Amniotic epithelial cell (primary cell): ENCODE data around the gene ANKRA2.

Experiments
- DNase-seq: peaks from one replicate; pipeline ENCODE4 v3.0.0-alpha.2; 2010; ENCODE audit warnings: low read depth

The ANKRA2 gene

GRCh38 chr5:73565139-73565968 lies at the start of gene ANKRA2, which contains the start of gene UTP15:
Gene ANKRA2 (minus strand): TSS chr5:73565639. CDS start chr5:73562881, 2,758 bp downstream.
Gene UTP15 (plus strand): TSS chr5:73565743. CDS start chr5:73567345, 1,602 bp downstream.
- DNase-seq: peak; percentile 96

DNA sequence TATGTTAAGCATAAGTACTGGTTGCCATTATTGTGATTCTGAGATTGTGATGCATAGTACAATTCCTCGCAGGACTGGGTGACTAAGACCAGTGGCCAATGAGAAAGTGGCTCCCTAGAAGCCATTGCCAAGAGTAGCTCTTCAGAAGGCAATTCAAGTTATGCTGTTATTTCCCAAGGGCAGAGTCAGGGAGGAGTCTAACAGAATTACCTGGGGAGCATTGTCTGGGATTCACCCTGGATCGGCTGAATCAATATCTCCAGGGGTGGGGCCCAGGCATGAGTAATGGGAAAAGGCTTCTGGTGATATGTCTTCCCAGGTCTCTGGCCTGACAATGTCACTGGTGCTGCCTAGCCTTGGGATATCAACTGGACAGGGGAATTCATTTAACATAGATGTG lies 49.6 kb upstream of the ANKRA2 start:
- DNase-seq: no peak

DNA sequence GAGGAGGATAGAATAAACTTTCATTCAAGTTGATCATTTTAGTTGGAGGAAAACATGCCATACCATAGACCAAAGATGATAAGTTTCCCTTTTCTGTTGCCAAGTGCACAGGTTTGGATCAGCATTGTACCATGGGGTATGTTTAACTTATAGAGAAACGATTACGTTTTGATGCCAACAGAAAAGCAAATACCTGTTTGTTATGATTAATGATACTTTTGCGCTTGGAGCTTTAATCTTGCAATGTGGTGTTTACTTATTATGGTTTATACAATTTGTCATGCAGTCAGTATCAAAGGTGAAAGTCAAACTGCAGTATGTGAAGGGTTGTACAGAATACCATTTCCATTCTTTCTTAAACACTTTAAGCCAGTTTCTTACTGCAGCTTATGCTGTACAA lies 47.4 kb upstream of the ANKRA2 start:
- DNase-seq: no peak

GRCh38 chr5:73607228-73607627 lies 41.8 kb upstream of the ANKRA2 start:
- no peak for DNase-seq

- DNase-seq: no peak
Measured at GRCh38 chr5:73606206-73606753, 40.8 kb upstream of the ANKRA2 start.

DNA sequence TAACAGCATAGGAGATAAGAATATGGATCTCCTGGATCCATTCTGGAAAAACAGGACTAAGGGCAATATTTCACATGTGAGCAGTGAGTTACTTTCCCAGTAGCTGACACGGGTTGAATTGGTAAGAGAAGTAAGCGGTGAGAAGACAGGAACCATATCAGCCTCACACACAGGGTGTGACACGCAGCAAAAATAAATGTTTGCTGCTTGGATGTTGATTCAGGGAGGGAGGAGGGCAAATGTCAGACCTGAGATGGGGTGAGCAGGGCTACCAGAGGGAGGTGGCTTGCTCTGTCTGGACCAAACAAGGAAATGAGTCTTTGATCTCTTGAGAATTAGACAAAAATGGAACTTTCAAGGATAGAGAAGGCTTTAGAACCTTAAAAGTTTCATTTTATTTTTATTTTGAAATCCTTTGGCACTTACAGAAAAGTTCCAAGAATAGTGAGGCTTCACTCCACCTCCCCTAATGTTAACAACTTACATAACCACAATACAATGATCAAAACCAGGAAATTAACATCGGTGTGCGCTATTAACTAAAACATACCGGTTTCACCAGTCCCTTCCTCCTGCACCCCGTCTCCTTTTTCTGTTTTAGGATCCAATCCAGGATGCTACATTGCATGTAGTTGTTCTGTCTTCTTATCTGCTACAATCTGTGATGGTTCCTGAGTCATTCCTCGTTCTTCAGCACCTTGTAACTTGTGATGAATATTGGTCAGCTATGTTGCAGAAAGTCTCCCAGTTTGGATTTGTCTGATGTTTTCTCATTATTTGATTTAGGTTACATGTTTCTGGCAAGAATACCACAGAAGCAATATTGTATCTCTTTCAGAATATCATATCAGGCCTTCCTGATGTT lies 40.0 kb upstream of the ANKRA2 start:
- peak; percentile 71 for DNase-seq

GRCh38 chr5:73603998-73604397 lies 38.6 kb upstream of the ANKRA2 start:
- DNase-seq: peak; percentile 62

DNA sequence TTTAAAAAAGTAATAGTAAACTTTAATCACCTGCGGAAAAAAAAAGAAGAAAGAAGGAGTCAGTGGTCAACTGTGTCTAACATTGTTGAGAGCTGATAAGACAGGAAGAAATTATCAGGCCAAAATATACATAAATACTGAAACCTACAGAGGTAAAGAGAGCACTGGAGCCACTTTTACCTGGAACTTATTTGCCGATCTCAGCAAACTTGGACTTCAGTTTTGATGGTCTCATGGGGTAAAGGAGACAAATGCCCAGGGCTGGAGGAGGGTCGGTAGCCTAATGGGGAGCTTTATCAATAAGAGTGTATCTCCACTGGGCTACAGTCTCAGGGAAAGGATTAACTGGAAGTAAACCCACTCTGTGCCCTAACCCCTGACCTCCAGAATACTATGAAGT lies 33.9 kb upstream of the ANKRA2 start:
- no peak for DNase-seq

DNA sequence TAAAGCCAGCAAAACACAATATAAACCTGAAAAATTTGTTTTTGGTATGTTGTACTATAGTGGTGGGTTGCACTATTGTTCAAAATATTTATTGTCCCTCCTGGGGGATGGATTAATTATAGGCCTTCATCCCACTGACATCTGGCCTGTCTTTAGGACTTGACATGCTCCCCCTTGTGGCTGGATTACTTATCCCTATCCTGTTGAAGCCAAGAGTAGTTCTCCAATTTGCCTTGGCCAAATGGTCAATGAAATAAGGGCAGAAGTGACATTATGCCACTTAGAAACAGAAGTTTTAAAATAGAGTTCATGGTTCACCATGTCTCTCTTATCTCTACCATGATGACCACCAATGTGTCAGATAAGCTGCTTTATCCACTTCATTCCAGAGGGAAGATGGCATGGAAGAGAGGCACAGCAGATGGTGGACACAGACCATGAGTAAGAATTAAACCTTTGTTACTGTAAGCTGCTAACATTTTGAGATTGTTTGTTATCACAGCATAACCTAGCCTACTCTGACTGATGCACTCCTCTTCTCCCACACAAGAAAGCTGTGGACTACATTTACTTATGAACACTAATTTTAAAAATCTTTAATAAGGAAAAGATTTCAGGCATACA lies 31.4 kb upstream of the ANKRA2 start:
- DNase-seq: peak; percentile 38

DNA sequence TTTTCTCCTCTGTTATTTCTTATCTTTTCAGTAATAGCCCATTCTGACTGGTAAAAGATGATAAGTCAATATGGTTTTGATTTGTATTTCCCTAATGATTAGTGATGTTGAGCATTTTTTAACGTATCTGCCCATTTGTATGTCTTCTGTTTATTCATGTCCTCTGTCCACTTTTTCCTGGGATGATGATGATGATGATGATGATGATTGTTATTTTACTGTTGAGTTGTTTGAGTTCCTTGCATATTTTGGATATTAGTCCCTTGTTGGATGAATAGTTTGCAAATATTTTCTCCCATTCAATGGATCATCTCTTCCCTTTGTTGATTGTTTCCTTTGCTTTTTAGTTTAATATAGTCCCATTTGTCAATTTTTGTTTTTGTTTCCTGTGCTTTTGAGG lies 27.1 kb upstream of the ANKRA2 start:
- no peak for DNase-seq

DNA sequence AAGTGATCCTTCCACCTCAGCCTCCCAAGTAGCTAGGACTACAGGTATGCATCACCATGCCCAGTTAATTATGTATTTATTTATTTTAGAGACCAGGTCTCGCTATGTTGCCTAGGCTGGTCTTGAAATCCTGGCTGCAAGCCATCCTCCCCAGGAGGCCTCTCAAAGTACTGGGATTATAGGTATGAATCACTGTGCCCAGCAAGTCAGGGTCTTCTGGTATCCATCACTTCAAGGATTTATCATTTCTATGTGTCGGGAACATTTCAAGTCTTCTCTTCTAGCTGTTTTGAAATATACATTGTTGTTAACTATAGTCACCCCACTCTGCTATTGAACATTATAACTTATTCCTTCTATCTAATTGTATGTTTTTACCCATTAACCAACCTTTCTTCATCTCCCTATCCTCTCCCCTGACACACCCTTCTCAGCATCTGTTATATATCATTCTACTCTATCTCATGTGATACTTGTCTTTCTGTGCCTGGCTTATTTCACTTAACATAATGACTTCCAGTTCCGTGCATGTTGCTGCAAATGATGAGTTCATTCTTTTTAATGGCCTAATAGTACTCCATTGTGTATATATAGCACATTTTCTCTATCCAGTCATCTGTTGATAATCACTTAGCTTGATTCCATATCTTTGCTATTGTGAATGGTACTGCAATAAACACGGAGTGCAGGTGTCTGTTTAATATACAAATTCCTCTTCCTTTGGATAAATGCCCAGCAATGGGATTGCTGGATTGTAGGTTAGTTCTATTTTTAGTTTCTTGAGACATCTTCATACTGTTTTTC lies 26.5 kb upstream of the ANKRA2 start:
- peak; percentile 99 for DNase-seq

DNA sequence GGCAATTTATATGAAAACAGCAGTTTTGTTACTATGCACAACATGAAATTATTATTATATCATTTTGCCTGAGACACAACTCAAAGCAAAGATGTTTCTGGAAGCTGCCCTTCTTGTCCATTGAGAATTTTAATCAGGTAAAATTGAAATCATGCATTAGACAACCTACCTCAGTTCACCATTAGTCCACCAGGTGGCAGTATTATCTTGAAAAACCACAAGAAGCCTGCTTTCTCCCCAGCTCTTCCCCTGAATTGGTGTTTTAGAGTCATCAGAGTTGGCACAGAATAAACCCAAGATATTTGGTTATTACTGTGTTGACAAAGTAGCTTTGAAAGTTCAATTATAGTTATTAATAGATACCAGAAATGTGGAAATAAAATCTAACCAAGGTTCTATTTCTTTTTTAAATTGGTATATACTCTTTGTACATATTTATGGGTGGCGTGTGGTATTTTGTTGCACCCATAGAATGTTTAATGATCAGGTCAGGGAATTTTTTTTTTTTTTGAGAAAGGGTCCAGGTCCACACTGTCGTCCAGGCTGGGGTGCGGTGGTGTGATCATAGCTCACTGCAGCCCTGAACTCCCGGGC lies 25.8 kb upstream of the ANKRA2 start:
- DNase-seq: peak; percentile 94

GRCh38 chr5:73587923-73588322 lies 22.5 kb upstream of the ANKRA2 start:
- DNase-seq: no peak

GRCh38 chr5:73582285-73583145 lies 17.1 kb upstream of the ANKRA2 start:
- DNase-seq: peak; percentile 30

DNA sequence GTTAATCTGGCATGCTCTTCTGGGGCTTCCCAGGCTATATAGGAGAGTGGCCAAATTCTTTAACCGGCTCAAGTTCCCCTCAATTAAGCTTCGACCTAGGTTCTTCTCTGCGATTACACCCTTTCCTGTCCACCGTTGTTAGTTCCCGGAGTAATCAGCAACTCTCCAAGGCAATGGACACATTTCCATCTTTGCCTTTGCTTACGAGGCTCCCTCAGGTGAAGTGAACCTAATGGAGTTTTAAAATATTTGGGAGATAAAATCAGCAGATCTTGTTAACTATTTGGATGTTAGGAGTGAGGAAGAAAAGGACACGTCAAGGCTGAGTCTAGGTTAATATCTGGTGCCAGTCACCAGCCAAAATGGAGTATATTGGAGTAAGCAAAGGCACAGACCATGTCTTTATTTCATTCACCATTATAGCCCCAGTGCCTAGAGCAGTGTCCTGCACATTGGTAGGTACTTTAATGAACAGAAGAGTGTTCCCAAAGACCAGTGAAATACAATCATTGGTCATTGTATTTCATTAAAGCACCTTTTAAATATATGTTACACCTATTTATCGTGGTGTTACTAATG lies 619 bp upstream of the ANKRA2 start:
- no peak for DNase-seq

- DNase-seq: no peak
Measured at GRCh38 chr5:73564675-73565074, 764 bp downstream of the ANKRA2 start.

DNA sequence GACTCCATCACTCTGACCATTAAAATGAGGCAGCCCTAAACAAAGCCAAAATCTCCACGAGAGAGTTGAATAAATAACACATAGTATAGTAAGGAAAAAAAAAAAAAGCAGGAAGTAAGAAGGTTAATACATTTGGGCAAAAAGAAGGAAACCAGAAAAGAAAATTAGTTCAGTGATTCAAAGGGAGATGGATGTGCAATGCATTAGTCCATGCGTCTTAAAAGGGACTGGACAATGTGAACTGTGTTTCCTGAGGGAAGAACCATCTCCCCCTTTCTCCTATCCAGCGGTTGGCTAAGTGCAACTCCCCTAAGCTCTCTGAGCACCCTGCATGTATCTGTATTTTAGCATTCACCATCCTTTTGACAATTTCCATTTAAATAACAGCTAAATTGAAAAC lies 1.4 kb downstream of the ANKRA2 start:
- DNase-seq: peak; percentile 20

- peak; percentile 14 for DNase-seq
Measured at GRCh38 chr5:73558950-73559349, 6.5 kb downstream of the ANKRA2 start.

GRCh38 chr5:73552642-73553041 lies 12.8 kb downstream of the ANKRA2 start:
- DNase-seq: no peak

DNA sequence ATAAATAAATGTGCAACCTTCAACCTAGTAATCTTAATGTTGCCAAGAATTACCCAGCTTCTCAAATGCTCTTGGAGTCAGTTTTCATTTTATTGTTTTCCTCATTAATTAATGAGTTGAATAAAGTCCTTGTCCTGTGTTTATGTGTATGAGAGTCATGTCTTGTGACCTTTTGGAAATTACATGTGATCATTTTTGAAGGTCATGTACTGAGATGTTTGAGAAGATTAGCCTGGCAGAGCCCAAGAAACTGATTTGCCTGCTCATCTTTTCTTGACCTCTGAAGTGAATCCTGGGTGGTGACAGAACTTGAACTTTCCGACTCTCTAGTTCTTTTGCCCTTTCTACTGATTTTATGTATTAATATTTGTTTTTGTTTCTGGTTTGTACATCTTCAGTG lies 15.4 kb downstream of the ANKRA2 start:
- DNase-seq: no peak
